WI38 (cell line): ENCODE measurements around the gene SLC30A5.

Experiments used
- H3K4me3 ChIP-seq: 2 replicates; pipeline ENCODE4 v1.5.1; 2011; ENCODE audit warnings: low read depth, mild to moderate bottlenecking, control low read depth, low read length
- TF ChIP-seq, protein P1 (sequence below): IDR thresholded peaks from 2 replicates; pipeline ENCODE4 v1.5.1; 2012; ENCODE audit warnings: low read depth, mild to moderate bottlenecking, control low read depth, low read length

Gene SLC30A5

DNA sequence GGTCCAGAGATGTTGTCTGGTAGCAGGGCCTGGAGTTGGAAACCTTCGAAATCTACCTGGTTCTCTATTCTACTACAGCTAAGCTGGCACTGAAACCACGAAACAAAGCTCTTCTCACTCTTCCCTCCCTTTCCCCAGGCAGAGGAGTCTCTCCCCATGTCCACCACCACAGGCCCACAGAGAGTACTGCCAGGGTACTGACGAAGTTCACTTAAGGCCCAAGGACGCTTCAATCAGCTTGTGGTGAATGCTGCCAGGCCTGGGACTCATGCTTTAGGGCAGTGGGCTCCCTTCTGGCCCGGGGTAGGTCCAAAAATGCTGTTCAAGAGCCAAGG is 55.8 kb downstream of the SLC30A5 start:
- H3K4me3 ChIP-seq = no peak overlapping the region
- TF ChIP-seq, protein P1, sequence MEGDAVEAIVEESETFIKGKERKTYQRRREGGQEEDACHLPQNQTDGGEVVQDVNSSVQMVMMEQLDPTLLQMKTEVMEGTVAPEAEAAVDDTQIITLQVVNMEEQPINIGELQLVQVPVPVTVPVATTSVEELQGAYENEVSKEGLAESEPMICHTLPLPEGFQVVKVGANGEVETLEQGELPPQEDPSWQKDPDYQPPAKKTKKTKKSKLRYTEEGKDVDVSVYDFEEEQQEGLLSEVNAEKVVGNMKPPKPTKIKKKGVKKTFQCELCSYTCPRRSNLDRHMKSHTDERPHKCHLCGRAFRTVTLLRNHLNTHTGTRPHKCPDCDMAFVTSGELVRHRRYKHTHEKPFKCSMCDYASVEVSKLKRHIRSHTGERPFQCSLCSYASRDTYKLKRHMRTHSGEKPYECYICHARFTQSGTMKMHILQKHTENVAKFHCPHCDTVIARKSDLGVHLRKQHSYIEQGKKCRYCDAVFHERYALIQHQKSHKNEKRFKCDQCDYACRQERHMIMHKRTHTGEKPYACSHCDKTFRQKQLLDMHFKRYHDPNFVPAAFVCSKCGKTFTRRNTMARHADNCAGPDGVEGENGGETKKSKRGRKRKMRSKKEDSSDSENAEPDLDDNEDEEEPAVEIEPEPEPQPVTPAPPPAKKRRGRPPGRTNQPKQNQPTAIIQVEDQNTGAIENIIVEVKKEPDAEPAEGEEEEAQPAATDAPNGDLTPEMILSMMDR = no peak

DNA sequence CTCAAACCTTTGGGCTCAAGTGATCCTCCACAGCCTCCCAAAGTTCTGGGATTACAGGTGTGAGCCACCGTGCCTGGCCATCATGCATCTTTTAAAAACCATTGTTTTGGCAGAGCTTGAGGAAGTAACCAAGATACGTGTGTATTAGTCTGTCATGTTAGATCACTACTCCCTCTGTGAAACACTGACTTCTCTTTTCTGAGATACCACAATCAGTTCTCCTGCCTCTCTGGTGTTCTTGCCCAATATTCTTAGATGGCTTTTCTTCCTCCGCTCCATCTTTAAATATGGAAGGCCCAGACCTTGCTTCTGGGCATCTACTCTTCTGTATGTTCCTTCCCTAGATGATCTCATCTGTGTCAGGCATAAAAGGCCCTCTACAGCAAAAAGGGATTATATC is 58.9 kb downstream of the SLC30A5 start:
- TF ChIP-seq, protein P1 = no peak
- no peak overlapping the region for H3K4me3 ChIP-seq

DNA sequence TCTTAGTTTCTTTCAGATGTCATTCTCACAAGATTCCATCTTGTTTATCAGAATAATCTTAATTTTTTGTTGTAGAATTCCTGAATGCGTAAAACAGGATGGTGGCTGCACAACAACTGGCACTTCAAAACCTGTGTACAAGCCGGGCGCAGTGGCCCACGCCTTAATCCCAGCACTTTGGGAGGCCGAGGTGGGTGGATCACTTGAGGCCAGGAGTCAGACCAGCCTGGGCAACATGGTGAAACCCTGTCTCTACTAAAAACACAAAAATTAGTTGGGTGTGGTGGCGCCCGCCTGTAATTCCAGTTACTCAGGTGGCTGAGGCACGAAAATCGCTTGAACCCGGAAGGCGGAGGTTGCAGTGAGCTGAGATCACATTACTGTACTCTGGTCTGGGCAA is 62.6 kb downstream of the SLC30A5 start:
- TF ChIP-seq, protein P1 = no peak
- no peak overlapping the region for H3K4me3 ChIP-seq

DNA sequence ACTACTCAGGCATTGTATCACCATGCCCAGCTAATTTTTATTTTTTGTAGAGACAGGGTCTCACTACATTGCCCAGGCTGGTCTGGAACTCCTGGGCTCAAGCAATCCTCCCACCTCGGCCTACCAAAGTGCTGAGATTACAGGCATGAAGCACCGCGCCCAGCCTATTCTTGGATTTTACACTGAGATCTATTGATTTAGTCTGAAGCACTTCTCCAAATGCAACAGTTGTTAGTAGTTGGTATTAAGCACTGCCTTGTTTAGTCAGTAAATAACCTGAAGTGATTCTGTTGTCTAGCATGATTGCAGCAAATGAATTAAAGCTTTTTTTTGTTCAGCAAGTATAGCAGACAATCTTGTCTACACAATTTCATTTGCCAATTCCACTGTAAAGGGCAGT is 64.2 kb downstream of the SLC30A5 start:
- no peak overlapping the region for H3K4me3 ChIP-seq
- TF ChIP-seq, protein P1 = no peak

DNA sequence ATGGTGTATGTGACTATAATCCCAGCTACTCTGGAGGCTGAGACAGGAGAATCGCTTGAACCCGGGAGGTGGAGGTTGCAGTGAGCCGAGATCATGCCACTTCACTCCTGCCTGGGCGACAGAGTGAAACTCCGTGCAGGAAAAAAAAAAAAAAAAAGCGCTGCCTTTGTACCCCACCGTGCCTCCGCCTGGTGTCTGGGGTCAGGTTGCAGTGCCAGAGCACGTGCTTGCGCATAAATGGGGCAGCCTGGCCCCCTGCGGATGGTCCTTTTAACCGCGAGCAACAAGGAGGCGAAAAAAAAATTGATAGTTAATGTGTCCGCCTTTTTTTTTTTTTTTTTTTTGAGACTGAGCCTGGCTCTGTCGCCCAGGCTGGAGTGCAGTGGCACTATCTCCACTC is 66.8 kb downstream of the SLC30A5 start:
- TF ChIP-seq, protein P1 = no peak
- no peak overlapping the region for H3K4me3 ChIP-seq

DNA sequence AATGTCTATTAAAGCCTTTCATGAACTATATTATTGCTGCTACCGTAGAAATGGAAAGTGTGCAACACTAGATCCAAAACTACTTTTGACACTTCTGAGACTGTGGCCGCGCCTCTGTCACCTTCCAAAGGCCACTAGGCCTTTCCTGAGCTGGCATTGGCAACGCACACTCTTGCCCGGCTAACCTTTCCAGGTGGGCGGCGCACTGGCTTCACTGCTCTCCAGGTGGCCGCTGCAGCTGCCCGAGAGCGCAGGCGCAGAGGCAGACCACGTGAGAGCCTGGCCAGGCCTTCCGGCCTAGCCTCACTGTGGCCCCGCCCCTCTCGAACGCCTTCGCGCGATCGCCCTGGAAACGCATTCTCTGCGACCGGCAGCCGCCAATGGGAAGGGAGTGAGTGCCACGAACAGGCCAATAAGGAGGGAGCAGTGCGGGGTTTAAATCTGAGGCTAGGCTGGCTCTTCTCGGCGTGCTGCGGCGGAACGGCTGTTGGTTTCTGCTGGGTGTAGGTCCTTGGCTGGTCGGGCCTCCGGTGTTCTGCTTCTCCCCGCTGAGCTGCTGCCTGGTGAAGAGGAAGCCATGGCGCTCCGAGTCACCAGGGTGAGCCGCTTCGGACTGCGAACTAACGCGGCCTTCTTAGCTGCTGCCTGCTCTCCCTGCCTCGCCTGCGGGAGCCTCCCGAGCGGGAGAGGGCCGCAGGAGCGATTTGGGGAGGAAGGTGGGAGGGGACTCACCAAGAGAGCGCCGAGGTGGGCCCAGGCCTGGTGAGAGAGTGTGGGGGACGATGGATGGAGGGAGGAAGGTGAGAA is 73.1 kb downstream of the SLC30A5 start, which contains the start of gene CCNB1:
Gene CCNB1, plus strand, starts transcription at position 465 of the 807 bp plus-strand sequence. Its CDS starts 113 bp downstream, at position 578.
- peak within 1 kb of the TSS; percentile 90 for H3K4me3 ChIP-seq
- TF ChIP-seq, protein P1 = no peak

DNA sequence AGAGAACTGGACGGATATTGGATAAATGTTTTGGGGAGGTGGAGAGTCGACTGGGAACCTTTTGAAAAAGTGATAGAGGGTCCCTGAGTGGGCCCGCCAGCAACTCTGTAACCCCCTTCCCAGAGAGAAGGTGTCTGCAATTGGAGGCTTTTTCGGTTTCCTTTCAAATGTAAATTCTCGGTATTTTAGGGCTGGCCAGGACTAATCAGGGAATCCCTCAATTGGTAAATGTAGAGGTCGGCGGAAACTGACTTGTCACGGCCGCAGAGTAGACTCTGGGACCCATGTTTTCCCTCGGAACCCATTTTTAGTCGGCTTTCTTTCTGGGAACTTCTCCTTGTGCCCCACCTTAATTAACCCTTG is 73.7 kb downstream of the SLC30A5 start:
- TF ChIP-seq, protein P1 = no peak
- peak overlapping the region; percentile 90 for H3K4me3 ChIP-seq
